Type B pancreatic cell (in vitro differentiated cells): ENCODE measurements around the gene THOP1. TPM values are rescaled to one million over a fixed set of nuclear protein-coding genes. Genes with fewer than 3 reads are reported as not detected.

ENCODE experiments used
- DNase-seq: peaks from one replicate; pipeline ENCODE4 v3.0.0; 2021; ENCODE audit warnings: mixed read lengths; ENCODE audit not compliant: unreplicated experiment; ENCODE audit errors: extremely low spot score
- H3K27ac Mint-ChIP-seq: 2 replicates; pipeline ENCODE4 v1.8.0; 2021; ENCODE audit warnings: mild to moderate bottlenecking, mixed read lengths
- H3K27me3 Mint-ChIP-seq: 2 replicates; pipeline ENCODE4 v1.8.0; 2021; ENCODE audit warnings: mixed read lengths
- H3K36me3 Mint-ChIP-seq: 2 replicates; pipeline ENCODE4 v1.8.0; 2021; ENCODE audit warnings: mixed read lengths
- H3K4me1 Mint-ChIP-seq: one replicate; pipeline ENCODE4 v1.8.0; 2021; ENCODE audit warnings: mixed read lengths; ENCODE audit not compliant: unreplicated experiment
- H3K4me3 Mint-ChIP-seq: 2 replicates; pipeline ENCODE4 v1.8.0; 2021; ENCODE audit warnings: mild to moderate bottlenecking, mixed read lengths
- H3K9me3 Mint-ChIP-seq: 2 replicates; pipeline ENCODE4 v1.8.0; 2021; ENCODE audit warnings: mixed read lengths
- CTCF ChIP-seq: fragments of 200-600 bp; sonication (generic); conservative IDR thresholded peaks from 2 replicates; pipeline ENCODE4 v1.5.0; 2021; ENCODE audit warnings: antibody characterized with exemption, mild to moderate bottlenecking
- total RNA-seq: library from RNA; stranded (reverse); gene quantifications from 2 replicates; pipeline ENCODE4 v1.2.1, GENCODE V29; 2021; ENCODE audit warnings: low replicate concordance

THOP1 gene
- total RNA-seq, 1 donor from 2014 or later = 109 TPM

GRCh38 chr19:2812414-2813234 lies 27.3 kb downstream of the THOP1 start:
- Mint-ChIP-seq H3K4me1 (no peaks in the 10 kb centered on the region), H3K4me3 (no peak overlapping the region), H3K36me3 (peaks cover 3% of the 10 kb centered on the region), H3K27me3 (no peaks in the 10 kb centered on the region), H3K27ac (no peak overlapping the region), H3K9me3 (no peaks in the 10 kb centered on the region)
- no peak for DNase-seq
- no peak for TF ChIP-seq CTCF

- H3K4me1 Mint-ChIP-seq = no peaks in the 10 kb centered on the region
- H3K4me3 Mint-ChIP-seq = no peak overlapping the region
- DNase-seq = no peak
- no peak for TF ChIP-seq CTCF
- H3K27ac Mint-ChIP-seq = no peak overlapping the region
- H3K9me3 Mint-ChIP-seq = no peaks in the 10 kb centered on the region
- no peaks in the 10 kb centered on the region for H3K27me3 Mint-ChIP-seq
- peaks cover 3% of the 10 kb centered on the region for H3K36me3 Mint-ChIP-seq
These were observed 28.2 kb downstream of the THOP1 start for GRCh38 chr19:2813235-2814160.

- no peaks in the 10 kb centered on the region for H3K36me3 Mint-ChIP-seq
- H3K4me1 Mint-ChIP-seq = no peaks in the 10 kb centered on the region
- no peak for TF ChIP-seq CTCF
- no peaks in the 10 kb centered on the region for H3K9me3 Mint-ChIP-seq
- no peaks in the 10 kb centered on the region for H3K27me3 Mint-ChIP-seq
- DNase-seq = no peak
- no peak overlapping the region for H3K27ac Mint-ChIP-seq
- H3K4me3 Mint-ChIP-seq = no peak overlapping the region
These were observed 29.1 kb downstream of the THOP1 start for GRCh38 chr19:2814426-2814825.

GRCh38 chr19:2815191-2815614 lies 29.9 kb downstream of the THOP1 start:
- TF ChIP-seq CTCF = no peak
- Mint-ChIP-seq H3K27ac (no peak overlapping the region), H3K27me3 (no peaks in the 10 kb centered on the region), H3K9me3 (no peaks in the 10 kb centered on the region), H3K4me3 (no peak overlapping the region), H3K36me3 (no peaks in the 10 kb centered on the region), H3K4me1 (no peaks in the 10 kb centered on the region)
- no peak for DNase-seq

GRCh38 chr19:2815923-2816322 lies 30.6 kb downstream of the THOP1 start:
- DNase-seq = no peak
- H3K4me1 Mint-ChIP-seq = no peaks in the 10 kb centered on the region
- no peaks in the 10 kb centered on the region for H3K27me3 Mint-ChIP-seq
- no peak overlapping the region for H3K4me3 Mint-ChIP-seq
- no peaks in the 10 kb centered on the region for H3K9me3 Mint-ChIP-seq
- no peak overlapping the region for H3K27ac Mint-ChIP-seq
- TF ChIP-seq CTCF = no peak
- H3K36me3 Mint-ChIP-seq = no peaks in the 10 kb centered on the region
